ENCODE data around the gene XPO4. TPM values are rescaled to one million over a fixed set of nuclear protein-coding genes. Genes with fewer than 3 reads are reported as not detected.

XPO4 gene
- total RNA-seq, 2 donors from 2014 or later: 24.3 to 35.8 TPM

Other genes with a start within 250 kb of the XPO4 start
- gene IL17D, start 199.0 kb downstream of the XPO4 start, total RNA-seq: under 1 TPM; 0.21 to 0.76 TPM
- 10 to 100 TPM; 12.1 to 15.6 TPM for gene EEF1AKMT1, start 128.8 kb downstream of the XPO4 start, total RNA-seq
- 1 to 10 TPM; 4.9 to 9.2 TPM for gene LATS2, start 158.8 kb upstream of the XPO4 start, total RNA-seq
- 100 to 1,000 TPM; 187 to 240 TPM for gene SAP18, start 237.4 kb upstream of the XPO4 start, total RNA-seq